NB4 (cell line): ENCODE measurements around the gene MGMT.

Experiments
- CTCF ChIP-seq: IDR thresholded peaks from one replicate; pipeline ENCODE4 v1.5.1; 2012; ENCODE audit warnings: low read depth, low read length
- MAX ChIP-seq: IDR thresholded peaks from 2 replicates; pipeline ENCODE4 v1.6.1; 2011; ENCODE audit warnings: low read depth, low read length
- MYC ChIP-seq: IDR thresholded peaks from 2 replicates; pipeline ENCODE4 v1.6.1; 2011; ENCODE audit warnings: low read depth, low read length
- POLR2A ChIP-seq: IDR thresholded peaks from 2 replicates; pipeline ENCODE4 v1.6.1; 2011; ENCODE audit warnings: mild to moderate bottlenecking; ENCODE audit not compliant: insufficient read length; ENCODE audit errors: extremely low read depth

- no peak for TF ChIP-seq CTCF
- no peak for TF ChIP-seq MAX
- no peak for TF ChIP-seq POLR2A
- TF ChIP-seq MYC: no peak
These were observed 242.1 kb downstream of the MGMT start for GRCh38 chr10:129709101-129709500.
